ENCODE results near the gene BANP.

Gene BANP

DNA sequence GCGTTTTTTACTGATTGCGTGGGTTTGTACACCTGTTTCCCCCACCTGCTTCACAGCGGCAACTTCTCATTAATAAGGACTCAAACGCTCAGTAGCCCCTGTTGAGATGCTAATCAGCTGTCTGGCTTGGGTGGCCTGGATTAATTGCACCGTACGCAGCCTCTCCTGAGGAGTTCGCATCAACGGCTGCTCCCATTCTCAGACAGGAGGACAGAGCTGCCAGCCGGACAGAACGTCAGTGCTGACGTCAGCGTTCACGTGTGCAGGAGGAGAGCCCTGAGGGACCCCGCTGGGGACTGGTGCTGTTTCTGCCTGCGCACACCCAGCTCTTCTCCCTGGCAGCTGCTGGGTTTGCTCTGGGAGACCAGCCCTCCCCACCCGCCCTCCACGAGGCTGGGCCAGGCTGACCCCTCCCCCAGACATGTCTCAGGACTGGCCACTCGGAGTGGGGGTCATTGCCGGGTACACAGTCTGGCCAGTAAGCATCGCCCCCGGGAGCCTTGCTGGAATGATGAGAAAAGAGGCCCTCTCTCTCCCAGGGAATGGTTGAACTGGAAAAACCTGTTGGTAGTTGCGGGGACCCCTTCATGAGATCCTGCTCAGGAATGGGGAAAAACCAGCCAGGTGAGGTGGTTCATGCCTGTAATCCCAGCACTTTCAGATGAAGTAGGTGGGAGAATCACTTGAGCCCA lies 5.7 kb upstream of the BANP start (continued):
- TF ChIP-seq, protein P1, sequence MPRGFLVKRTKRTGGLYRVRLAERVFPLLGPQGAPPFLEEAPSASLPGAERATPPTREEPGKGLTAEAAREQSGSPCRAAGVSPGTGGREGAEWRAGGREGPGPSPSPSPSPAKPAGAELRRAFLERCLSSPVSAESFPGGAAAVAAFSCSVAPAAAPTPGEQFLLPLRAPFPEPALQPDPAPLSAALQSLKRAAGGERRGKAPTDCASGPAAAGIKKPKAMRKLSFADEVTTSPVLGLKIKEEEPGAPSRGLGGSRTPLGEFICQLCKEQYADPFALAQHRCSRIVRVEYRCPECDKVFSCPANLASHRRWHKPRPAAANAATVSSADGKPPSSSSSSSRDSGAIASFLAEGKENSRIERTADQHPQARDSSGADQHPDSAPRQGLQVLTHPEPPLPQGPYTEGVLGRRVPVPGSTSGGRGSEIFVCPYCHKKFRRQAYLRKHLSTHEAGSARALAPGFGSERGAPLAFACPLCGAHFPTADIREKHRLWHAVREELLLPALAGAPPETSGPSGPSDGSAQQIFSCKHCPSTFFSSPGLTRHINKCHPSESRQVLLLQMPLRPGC (tag by site-specific recombination; IDR thresholded peaks at IDR 0.05) = no peak

DNA sequence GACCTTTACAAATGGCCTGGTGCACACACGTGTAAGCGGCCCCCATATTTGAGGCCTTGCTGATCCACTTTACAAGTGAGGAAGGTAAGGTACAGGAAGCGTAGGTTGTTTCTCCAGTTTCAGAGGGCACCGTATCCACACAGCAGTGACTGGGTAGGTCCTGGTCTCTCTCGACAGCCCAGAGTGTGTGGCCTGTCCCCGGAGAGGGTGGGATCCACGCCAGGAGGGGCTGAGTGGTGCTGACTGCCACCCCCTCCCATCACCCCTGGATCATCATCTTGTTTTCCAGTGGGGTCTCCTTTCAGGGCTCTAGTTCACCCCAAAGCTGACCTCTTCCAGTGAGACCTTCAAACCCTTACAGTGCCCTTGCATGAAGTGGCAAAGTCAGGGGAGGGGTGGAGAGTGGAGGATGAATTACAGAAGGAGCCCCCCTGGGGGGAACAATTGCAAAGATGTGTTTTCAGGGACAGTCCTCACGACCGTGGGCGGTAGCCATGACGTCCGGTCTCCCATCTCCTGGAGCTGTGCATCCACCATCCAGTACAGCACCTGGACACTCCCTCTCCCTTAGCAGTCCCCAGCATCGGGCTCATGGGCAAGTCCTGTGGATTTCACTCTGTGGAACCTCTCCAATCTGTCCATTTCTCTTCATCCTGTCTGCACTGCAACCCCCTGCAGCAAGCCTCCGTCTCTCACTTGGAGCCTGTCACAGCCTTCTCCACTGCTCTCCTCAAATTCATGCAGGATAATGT lies 4.5 kb upstream of the BANP start:
- POLR2A ChIA-PET = no interaction called here
- Histone ChIP-seq H3K9me3 (ENCODE audit: control insufficient read depth, insufficient read depth, low read depth, low read length) (no peaks in the 10 kb centered on the region), H3K4me1 (ENCODE audit: control insufficient read depth, insufficient read depth, low read length) (no peaks in the 10 kb centered on the region), H3K36me3 (ENCODE audit: control insufficient read depth in 2 of 2, insufficient read depth in 1 of 2, low read length in 2 of 2) (no peaks in the 10 kb centered on the region), H3K27ac (ENCODE audit: extremely low read depth, low read depth, low read length) (no peak overlapping the region), H3K4me3 (ENCODE audit: low read depth, low read length) (no peak overlapping the region)
- CTCF ChIA-PET = no interaction called here
- TF ChIP-seq TRIM28 (IDR thresholded peaks at IDR 0.05; ENCODE audit: borderline replicate concordance, low read length) = no peak
- TF ChIP-seq, protein P2, sequence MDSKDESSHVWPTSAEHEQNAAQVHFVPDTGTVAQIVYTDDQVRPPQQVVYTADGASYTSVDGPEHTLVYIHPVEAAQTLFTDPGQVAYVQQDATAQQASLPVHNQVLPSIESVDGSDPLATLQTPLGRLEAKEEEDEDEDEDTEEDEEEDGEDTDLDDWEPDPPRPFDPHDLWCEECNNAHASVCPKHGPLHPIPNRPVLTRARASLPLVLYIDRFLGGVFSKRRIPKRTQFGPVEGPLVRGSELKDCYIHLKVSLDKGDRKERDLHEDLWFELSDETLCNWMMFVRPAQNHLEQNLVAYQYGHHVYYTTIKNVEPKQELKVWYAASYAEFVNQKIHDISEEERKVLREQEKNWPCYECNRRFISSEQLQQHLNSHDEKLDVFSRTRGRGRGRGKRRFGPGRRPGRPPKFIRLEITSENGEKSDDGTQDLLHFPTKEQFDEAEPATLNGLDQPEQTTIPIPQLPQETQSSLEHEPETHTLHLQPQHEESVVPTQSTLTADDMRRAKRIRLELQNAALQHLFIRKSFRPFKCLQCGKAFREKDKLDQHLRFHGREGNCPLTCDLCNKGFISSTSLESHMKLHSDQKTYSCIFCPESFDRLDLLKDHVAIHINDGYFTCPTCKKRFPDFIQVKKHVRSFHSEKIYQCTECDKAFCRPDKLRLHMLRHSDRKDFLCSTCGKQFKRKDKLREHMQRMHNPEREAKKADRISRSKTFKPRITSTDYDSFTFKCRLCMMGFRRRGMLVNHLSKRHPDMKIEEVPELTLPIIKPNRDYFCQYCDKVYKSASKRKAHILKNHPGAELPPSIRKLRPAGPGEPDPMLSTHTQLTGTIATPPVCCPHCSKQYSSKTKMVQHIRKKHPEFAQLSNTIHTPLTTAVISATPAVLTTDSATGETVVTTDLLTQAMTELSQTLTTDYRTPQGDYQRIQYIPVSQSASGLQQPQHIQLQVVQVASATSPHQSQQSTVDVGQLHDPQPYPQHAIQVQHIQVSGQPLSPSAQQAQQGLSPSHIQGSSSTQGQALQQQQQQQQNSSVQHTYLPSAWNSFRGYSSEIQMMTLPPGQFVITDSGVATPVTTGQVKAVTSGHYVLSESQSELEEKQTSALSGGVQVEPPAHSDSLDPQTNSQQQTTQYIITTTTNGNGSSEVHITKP (tag by site-specific recombination; IDR thresholded peaks at IDR 0.05) = peak; percentile 44

DNA sequence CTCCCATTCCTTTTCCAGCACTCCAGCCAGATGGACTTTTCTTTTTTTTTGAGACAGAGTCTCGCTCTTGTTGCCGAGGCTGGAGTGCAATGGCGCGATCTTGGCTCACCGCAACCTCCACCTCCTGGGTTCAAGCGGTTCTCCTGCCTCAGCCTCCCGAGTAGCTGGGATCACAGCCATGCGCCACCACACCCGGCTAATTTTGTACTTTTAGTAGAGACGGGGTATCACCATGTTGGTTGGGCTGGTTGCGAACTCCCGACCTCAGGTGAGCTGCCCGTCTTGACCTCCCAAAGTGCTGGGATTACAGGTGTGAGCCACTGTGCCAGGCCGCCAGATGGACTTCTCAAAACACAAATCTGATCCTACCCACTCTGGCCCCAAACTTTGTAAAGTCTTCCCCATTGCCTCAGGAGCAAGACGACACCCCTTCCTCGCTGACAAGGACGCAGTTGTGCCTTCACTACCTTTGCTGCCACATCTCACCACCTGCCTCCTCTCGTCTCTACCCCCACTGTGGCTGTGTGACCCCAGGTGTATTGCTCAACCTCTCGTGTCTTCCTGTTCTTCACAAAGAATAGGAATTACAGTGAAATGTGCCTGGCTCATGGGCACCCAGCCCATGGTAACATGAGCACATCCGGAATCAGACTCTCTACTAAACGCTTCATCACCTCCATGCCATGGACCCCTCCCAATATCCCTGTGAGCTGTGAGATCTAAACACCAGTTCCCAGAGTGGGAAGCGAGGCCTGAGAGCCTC lies 3.7 kb upstream of the BANP start:
- Histone ChIP-seq H3K4me3 (ENCODE audit: low read depth, low read length) (no peak overlapping the region), H3K4me1 (ENCODE audit: control insufficient read depth, insufficient read depth, low read length) (peaks cover 4% of the 10 kb centered on the region; the same call in 1 of the 2 replicates), H3K9me3 (ENCODE audit: control insufficient read depth, insufficient read depth, low read depth, low read length) (no peaks in the 10 kb centered on the region), H3K36me3 (ENCODE audit: control insufficient read depth in 2 of 2, insufficient read depth in 1 of 2, low read length in 2 of 2) (peaks cover 0 to under 1% of the 10 kb centered on the region in 2 experiments; a peak in 1 of 3 replicates), H3K27ac (ENCODE audit: extremely low read depth, low read depth, low read length) (no peak overlapping the region)
- CTCF ChIA-PET = no interaction called here
- POLR2A ChIA-PET = no interaction called here
- TF ChIP-seq ZNF157 (tag by site-specific recombination; IDR thresholded peaks at IDR 0.05) (no peak), KLF16 (tag by site-specific recombination; IDR thresholded peaks at IDR 0.05) (no peak), ZEB2 (tag by site-specific recombination; IDR thresholded peaks at IDR 0.05) (no peak), ZNF416 (tag by site-specific recombination; IDR thresholded peaks at IDR 0.05) (no peak), ZNF571 (tag by site-specific recombination; IDR thresholded peaks at IDR 0.05) (no peak), ZNF140 (tag by site-specific recombination; IDR thresholded peaks at IDR 0.05) (no peak), ZNF211 (tag by site-specific recombination; IDR thresholded peaks at IDR 0.05; ENCODE audit: low read depth) (no peak), ZNF404 (tag by site-specific recombination; IDR thresholded peaks at IDR 0.05) (no peak), ZNF341 (tag by site-specific recombination; IDR thresholded peaks at IDR 0.05; ENCODE audit: low read depth) (no peak), REPIN1 (tag by site-specific recombination; IDR thresholded peaks at IDR 0.05; ENCODE audit: low read depth) (no peak)
- TF ChIP-seq, protein P3, sequence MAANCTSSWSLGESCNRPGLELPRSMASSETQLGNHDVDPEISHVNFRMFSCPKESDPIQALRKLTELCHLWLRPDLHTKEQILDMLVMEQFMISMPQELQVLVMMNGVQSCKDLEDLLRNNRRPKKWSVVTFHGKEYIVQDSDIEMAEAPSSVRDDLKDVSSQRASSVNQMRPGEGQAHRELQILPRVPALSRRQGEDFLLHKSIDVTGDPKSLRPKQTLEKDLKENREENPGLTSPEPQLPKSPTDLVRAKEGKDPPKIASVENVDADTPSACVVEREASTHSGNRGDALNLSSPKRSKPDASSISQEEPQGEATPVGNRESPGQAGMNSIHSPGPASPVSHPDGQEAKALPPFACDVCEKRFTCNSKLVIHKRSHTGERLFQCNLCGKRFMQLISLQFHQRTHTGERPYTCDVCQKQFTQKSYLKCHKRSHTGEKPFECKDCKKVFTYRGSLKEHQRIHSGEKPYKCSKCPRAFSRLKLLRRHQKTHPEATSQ (tag by site-specific recombination; IDR thresholded peaks at IDR 0.05) = no peak
- TF ChIP-seq, protein P4, sequence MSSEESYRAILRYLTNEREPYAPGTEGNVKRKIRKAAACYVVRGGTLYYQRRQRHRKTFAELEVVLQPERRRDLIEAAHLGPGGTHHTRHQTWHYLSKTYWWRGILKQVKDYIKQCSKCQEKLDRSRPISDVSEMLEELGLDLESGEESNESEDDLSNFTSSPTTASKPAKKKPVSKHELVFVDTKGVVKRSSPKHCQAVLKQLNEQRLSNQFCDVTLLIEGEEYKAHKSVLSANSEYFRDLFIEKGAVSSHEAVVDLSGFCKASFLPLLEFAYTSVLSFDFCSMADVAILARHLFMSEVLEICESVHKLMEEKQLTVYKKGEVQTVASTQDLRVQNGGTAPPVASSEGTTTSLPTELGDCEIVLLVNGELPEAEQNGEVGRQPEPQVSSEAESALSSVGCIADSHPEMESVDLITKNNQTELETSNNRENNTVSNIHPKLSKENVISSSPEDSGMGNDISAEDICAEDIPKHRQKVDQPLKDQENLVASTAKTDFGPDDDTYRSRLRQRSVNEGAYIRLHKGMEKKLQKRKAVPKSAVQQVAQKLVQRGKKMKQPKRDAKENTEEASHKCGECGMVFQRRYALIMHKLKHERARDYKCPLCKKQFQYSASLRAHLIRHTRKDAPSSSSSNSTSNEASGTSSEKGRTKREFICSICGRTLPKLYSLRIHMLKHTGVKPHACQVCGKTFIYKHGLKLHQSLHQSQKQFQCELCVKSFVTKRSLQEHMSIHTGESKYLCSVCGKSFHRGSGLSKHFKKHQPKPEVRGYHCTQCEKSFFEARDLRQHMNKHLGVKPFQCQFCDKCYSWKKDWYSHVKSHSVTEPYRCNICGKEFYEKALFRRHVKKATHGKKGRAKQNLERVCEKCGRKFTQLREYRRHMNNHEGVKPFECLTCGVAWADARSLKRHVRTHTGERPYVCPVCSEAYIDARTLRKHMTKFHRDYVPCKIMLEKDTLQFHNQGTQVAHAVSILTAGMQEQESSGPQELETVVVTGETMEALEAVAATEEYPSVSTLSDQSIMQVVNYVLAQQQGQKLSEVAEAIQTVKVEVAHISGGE (tag by site-specific recombination; conservative IDR thresholded peaks at IDR 0.05; ENCODE audit: low read depth) = no peak
- TF ChIP-seq, protein P5, sequence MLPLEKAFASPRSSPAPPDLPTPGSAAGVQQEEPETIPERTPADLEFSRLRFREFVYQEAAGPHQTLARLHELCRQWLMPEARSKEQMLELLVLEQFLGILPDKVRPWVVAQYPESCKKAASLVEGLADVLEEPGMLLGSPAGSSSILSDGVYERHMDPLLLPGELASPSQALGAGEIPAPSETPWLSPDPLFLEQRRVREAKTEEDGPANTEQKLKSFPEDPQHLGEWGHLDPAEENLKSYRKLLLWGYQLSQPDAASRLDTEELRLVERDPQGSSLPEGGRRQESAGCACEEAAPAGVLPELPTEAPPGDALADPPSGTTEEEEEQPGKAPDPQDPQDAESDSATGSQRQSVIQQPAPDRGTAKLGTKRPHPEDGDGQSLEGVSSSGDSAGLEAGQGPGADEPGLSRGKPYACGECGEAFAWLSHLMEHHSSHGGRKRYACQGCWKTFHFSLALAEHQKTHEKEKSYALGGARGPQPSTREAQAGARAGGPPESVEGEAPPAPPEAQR (tag by site-specific recombination; IDR thresholded peaks at IDR 0.05) = no peak
